AG20443 (cell line): ENCODE results near the gene PAGR1.
"Not testable (repeated sequence)": the region's sequence is repeated elsewhere in the genome, so short reads cannot be mapped to it uniquely, and the experiment has no call there.

Experiments used
- DNase-seq: peaks from one replicate; pipeline ENCODE4 v3.0.0; 2012; ENCODE audit warnings: low spot score, mixed read lengths

Gene PAGR1

DNA sequence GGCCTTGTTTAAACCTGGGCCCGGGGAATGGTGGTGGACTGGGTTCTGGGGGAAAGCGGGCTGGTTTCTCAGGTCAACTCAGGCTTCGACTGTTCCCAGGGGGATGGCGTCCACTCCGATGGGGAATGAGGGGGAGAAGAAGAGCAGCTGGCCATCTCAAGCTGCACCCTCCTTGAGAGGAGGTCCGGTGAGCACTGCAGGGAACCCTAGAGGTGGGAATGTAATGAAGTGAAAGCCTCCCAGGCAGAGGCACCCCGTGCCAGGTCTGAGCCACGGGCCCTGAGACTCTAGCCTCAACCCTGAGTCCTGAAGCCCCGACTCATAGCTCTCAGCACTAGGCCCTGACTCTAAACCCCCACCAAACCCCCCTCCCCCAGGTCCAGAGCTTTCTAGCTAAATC lies 48.3 kb downstream of the PAGR1 start:
- no peak for DNase-seq

DNA sequence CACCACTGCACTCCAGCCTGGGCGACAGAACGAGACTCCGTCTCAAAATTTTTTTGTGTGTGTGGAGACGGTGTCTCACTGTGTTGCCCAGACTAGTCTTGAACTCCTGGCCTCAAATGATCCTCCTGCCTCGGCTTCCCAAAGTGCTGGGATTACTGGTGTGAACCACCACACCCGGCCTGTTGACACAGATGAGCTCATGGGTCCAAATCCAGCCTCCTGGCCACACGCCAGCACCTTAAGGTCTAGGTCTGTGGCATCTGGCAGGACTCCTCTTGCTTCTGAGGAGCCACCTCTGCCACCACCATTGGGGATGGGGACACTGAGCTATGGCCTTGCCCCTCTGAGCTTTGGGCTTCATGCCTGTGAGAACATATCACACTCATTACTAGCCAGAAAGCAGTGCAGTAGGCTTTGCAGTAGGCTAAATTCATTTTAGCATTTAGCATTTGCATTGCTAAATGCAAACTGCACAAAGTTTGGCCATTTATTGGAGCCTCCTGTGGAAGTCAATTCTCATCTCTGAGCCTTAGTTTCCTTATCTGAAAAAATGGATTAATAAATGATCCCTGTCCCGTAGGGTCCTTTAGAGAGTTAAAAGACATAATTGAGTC lies 52.6 kb downstream of the PAGR1 start:
- no peak for DNase-seq

DNA sequence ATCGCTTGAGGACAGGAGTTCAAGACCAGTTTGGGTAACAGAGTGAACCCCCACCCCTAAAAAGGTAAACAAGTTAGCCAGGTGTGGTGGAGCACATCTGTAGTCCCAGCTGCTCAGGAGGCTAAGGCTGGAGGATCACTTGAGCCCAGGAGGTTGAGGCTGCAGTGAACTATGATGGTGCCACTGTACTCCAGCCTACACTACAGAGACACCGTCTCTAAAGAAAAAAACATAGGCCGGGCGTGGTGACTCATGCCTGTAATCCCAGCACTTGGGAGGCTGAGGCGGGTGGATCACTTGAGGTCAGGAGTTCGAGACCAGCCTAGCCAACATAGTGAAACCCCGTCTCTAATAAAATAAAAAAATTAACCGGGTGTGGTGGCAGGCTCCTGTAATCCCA lies 53.1 kb downstream of the PAGR1 start:
- DNase-seq: not testable (repeated sequence)
